ENCODE measurements around the gene ORM1.
A peak's percentile ranks its signal among the peaks of the same experiment; 100 is the strongest.
"Not testable (repeated sequence)": the region's sequence is repeated elsewhere in the genome, so short reads cannot be mapped to it uniquely, and the experiment has no call there.

Gene ORM1

DNA sequence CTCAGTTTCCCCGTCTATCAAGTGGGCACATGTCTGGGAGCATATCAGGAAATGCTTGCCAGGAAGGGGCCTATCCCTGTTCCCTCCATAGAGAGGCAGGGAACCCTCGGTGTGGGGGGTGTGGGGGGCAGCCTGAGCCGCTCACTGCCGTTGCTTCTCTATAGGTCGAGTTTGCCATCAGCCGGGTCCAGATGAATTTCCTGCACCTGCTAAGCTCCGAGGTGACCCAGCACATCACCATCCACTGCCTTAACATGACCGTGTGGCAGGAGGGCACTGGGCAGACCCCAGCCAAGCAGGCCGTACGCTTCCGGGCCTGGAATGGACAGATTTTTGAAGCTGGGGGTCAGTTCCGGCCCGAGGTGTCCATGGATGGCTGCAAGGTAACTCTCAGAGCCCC, 13.8 kb upstream of the ORM1 start:
- no peak for DNase-seq

DNA sequence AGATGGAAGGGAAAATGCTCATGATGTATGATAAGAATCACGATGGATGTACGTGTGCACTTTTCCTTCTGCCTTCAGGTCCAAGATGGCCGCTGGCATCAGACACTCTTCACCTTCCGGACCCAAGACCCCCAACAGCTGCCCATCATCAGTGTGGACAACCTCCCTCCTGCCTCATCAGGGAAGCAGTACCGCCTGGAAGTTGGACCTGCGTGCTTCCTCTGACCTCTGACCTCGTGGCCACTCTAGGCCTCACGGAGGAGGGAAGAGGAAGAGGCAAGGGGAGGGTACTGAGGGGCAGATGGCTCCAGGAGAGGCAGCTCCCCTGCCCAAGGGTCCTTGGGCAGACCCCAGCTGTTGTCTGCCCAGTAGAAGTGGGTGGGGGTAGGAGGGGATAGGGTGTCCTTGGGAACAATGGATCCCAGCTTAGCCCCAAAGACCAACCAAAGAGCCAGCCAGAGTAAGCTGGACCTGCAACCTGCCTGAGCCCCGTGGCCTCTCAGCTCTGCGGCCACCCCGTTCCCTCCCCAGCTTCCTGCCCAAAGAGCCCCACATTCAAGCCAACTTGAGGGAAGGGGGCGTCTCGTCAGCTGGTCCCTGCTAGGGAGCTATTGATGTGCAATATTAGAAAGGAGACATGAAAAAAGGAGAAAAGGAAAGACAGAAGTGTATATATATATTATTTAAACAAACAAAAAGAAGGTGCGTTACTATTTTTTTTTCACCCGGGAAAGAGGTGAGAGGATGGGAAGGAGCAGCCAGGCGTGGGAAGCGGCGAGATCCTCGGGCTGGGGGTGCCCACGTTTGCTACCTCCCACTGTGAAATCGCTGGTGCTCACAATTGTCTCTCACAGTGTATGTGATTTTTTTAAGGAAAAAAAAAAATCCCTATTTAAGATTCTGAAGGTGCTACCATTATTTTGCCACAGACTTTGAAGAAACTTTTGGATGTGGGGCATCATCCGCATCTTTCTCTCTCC, 12.1 kb upstream of the ORM1 start:
- no peak for DNase-seq

DNA sequence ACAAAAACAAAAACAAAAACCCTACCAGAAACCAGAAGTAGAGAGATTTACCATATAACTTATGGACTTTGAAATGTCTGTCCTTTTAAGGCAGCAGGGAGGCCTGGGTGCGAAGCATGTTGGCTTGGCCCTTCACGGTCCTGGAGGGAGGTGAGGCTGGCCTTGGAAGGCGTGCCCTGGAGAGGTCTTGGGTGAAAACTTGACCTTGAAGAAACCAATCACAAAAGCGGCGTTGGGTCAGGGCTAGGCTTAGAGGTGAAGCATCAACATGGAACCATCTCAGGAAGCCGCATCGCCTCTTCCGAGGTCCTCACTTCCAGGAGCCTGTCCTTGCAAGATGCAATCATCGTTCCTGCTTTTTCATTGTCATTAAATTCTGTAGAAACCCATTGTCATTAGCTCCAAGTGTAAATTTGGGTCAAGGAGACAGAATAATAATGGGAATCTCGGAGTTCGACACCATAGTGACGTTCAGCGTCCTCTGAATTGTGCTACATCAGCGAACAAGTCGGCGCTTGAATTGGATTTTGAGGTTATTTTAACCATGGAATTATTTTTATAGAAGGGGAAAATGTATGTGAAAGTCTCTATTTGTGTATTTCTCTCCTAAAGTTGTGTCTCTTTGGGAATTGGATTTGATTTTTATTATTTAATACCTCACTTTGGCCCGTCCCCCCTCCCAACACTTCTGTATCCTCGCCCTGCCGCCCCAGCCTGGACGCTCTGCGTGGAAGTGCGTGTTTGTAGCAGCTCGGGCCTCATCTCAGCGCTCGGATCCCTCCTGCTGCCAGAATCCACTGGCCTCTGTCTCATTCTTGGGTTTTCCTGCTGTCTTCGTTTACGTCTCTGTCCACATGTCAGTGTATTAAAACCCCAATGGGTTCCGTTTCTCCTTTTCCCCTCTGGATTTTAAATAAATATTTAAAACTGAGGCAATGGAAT, 11.1 kb upstream of the ORM1 start:
- no peak for DNase-seq

DNA sequence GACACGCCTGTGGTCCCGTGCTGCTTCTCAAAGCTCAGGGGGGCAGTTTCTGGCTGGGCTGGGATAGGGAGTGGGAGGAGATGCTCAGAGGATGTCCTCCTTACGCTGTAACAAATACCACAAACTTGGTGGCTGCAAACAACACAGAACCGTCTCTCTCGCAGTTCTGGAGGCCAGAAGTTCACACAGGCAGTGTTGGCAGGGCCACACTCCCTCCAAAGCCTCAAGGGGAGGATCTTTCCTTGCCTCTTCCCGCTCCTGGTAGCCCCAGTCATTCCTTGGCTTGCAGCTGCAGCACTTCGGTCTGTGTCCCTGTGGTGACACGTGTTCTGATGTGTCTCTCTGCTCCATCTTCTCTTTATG, 10.4 kb upstream of the ORM1 start:
- no peak for DNase-seq

DNA sequence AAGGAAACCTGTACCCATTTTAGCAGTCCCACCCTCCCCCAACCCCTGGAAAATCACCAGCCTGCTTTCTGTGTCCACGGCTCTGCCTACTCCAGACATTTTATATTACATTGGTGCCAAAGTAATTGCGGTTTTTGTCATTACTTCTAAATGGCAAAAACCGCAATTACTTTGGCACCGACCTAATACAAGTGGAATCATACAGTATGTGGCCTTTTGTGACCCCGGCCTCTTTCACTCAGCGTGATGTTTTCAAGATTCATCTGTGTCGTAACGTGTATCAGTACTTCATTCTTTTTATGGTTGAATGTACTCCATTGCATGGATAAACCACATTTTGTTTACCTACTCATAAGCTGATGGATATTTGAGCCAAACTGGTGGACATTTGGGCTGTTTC, 9.7 kb upstream of the ORM1 start:
- no peak for DNase-seq

DNA sequence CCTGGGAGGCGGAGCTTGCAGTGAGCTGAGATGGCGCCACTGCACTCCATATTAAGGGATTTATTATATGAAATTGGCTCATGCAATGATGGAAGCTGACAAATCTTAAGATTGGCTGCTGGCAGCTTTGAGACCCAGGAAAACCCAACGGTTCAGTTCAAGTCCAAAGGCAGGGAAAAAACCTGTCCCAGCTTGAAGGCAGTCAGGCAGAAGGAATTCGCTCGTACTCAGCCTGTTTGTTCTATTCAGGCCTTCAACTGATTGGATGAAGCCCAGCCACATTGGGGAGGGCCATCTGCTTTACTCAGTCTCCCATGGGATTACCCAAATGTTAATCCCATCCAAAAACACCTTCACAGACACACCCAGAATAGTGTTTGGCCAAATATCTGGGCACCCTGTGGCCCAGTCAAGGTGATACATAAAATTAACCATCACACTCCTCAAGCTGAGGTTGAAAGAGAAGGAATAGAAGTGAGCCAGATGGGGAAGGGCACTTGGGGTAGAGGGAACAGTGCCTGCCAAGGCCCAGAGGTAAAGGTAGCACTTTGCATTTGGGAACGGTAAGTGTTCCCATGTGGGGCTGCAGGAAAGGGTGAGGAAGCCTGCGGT, 8.5 kb upstream of the ORM1 start:
- DNase-seq = no peak

DNA sequence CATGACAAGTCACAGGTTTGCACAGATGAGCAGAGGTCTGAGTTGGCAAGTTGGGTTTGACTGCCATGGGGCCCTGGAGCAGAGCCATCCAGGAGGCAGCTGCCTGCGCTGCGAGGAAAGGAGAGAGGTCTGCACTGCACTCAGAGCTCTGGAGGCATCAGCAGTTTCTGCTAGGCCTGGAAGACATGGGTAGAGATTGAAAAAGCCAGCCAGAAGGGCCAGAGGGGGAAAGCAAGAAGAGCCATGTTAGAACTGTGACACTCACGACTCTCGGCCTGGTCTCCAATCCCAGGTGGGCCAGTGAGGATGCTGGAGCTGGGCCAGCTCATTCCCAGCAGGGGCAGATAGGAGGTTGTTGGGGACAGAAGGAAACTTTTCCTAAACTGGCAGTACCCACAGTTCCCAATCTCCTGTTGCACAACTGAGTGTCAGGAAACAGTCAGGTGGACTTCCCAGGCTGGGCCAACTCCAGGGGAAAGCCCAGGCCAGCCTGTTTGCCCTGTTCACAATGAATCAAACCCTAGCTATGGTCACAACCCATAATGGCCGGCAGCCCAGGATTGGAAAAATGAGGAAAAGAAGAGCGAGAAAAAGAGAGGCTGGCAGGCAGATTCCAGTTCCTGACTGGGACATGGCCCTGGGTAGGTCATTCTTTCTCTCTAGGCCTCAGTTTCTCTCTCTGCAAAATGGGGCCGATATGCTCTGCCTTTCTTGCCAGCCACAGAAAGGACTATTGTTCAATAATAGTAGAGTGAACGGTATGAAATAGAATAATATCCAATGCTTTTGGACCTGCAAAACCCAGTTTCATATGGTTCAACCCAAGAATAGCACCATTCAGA, 7.8 kb upstream of the ORM1 start:
- no peak for DNase-seq

DNA sequence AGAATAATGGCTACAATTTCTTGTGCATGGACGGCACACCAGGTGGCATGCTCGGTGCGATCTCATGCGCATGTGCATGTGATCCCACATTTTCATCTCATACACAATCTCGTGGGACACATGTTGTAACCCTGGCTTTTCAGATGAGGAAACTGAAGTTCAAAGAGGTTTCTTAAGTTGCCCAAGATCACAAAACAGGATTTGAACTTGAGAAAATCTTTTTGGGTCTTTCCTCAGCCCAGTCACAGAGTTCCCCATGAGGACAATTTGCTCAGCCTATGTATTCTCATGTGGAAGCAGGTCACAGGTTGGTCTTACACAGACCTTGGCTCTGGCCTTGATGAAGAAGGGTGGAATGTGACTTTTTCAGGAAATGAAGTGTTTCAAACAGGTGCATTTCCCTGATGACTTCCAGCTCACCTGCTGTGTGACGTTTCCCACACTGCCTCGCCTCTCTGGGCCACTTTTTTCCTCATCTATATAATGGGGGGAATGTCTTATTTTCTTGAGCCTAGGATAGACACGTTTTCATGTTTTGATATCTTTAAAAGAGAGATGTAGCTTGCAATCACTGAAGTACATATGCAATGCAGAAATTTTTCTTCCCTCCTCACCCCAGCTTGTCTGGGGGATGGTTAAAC, 7.1 kb upstream of the ORM1 start:
- no peak for DNase-seq

DNA sequence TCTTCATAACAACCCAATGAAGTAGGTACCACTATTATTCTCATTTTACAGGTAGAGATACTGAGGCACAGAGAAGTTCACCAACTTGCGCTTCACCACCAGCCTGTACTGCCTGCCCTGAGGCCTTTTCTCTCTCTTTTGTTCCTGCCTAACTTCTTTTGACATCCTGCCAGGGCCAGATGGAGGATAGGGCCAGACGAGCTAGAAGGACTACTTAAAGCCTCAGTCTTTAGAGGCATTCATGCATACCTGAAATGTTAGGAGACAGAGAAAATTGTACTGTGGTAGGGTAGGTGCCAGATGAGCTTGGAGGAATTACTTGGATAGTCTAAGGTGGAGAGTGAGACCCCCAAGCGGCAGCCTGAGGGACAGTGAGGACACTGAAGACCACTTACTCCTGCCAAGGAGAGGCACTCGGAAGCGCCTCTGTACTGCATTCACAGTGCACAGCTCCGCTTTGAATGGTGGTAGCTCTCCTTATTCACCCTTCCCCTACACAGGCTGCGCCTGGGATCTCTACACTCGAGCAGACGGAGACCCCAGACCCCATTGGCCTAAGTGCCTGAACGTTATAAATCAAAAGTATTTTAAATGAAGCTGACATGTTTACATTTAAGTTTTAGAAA, 6.2 kb upstream of the ORM1 start:
- DNase-seq = no peak

DNA sequence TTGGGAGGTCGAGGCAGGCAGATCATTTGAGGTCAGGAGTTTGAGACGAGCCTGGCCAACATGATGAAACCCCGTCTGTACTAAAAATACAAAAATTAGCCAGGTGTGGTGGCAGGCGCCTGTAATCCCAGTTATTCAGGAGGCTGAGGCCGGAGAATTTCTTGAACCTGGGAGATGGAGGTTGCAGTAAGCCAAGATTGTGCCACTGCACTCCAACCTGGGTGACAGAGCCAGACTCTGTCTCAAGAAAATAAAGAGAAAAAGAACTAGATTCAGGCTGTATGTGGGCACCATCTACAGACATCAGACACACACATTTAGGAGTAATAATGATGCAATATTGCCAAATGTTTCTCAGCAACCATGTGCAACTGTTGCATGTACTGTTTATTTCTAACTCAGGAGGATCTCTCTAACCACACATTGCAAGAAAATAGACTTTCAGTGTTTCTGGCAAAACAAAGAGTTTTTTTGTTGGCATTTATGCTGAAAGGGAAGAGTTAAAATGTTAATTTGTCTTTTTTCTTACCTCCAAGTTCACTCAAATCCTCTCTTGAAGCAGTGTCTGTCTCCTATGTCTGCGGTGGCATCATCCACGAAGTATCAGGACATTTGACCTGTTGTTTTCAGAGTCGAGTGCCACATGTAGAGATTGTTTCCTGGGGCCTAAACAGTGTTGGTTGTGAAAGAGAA, 5.1 kb upstream of the ORM1 start:
- DNase-seq = no peak

DNA sequence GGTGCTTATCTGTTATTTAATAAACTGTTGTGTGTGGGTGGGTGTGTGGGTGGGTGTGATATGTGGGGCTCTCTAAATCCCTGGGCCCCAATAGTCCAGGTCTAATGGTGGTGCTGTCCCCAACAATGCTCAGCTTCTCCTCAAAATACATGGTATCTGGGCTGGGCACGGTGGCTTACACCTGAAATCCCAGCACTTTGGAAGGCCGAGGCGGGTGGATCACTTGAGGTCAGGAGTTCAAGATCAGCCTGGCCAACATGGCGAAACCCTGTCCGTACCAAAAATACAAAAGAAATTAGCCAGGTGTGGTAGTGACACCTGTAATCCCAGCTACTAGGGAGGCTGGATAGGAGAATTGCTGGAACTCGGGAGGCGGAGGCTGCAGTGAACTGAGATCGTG, 4.5 kb upstream of the ORM1 start:
- no peak for DNase-seq

DNA sequence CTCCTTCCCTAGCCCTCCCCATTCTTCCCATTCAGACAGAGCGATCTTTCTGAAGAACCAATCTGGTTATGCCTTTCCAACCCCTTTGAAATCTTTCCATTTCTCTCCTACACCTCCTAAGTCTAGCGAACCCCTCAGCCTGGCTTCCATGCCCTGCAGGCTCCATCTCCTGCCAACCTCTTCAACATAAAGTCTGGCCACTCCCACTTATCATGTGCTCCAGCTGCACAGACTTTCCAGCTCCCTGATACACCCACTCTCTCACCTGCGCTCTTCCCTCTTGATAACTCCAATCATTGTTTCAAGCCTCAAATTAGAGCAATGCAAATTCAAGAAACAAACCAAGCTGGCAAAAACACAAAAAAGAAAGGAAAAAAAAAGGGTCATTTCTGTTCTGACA, 3.8 kb upstream of the ORM1 start:
- DNase-seq = no peak

DNA sequence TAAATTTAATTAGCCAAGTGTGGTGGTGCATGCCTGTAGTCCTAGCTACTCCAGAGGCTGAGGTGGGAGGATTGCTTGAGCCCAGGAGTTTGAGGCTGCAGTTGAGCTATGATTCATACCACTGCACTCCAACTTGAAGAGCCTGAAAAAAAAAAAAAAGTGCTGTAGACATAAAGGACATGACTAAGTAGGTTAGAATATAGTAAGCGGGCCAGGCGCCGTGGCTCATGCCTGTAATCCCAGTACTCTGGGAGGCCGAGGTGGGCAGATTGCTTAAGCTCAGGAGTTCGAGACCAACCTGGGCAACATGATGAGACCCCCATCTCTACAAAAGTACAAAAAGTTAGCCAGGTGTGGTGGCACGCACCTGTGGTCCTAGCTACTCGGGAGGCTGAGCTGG, 2.2 kb upstream of the ORM1 start:
- not testable (repeated sequence) for DNase-seq

DNA sequence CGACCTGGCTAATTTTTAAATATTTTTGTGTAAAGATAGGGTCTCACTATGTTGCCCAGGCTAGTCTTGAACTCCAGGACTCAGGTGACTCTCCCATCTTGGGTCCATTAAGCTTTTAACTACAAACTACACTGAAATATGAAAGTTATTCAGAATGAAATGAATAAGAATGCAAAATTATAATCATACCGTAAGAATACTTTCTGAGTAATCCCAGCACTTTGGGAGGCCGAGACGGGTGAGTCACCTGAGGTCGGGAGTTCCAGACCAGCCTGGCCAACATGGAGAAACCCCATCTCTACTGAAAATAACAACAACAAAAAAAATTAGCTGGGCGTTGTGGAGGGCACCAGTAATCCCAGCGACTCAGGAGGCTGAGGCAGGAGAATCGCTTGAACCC, 1.1 kb upstream of the ORM1 start:
- DNase-seq = peak; percentile 39

DNA sequence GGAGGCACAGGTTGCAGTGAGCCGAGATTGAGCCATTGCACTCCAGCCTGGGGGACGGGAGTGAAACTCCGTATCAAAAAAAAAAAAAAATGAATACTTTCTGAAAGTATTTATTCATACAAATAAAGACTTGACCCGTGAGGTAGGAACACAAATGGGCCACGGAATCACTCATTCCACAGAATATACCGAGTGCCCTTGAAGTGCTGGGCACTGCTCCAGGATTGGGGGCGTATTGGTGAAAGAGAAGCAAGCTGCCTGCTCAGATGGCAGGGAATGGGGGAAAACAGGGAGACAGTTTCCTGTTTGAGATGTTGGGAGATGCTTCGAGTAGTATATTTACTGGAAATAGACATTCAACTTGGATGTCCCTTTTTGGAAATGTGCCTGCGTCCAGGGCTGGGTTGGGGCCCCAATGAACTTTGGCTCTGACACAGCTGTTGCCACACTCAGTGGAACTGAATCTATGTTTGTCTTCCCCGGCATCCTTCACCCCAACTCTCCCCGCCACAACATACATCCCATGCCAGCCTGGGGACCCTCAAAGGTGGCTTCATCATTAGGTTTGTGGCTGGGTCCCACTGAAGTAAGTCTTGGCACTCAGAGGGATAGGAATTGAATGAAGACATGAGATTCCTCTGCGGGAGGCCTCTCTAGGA, 609 bp upstream of the ORM1 start:
- DNase-seq = not testable (repeated sequence)

DNA sequence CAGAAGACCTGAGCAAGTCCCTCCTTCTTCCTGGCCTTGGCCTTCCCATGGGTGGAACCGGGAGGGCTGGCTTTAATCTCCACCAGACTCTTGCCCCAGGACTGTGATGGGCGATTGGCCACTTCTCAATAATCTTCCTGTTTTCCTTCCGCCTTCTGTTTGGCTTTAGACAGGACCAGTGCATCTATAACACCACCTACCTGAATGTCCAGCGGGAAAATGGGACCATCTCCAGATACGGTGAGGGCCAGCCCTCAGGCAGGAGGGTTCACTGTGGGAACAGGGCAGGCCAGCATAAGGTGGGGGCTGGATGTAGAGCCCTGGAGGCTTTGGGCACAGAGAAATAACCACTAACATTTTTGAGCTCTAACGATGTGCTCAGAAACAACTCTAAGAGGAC, 951 bp downstream of the ORM1 start:
- DNase-seq = not testable (repeated sequence)

DNA sequence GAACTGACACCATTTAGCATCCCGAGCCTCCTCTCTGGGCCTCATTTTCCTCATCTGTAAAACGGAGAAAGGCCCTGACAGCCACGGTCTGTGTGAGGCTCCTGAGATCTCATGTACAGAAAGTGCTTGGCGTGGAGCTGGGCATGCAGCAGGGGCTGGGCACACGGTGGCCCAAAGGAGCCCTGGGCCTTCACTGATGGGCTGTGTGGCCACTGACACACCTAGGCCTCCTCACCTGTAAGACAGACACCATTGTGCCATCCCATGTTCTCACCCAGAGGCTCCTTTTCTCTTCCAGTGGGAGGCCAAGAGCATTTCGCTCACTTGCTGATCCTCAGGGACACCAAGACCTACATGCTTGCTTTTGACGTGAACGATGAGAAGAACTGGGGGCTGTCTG, 1.6 kb downstream of the ORM1 start:
- DNase-seq = no peak

DNA sequence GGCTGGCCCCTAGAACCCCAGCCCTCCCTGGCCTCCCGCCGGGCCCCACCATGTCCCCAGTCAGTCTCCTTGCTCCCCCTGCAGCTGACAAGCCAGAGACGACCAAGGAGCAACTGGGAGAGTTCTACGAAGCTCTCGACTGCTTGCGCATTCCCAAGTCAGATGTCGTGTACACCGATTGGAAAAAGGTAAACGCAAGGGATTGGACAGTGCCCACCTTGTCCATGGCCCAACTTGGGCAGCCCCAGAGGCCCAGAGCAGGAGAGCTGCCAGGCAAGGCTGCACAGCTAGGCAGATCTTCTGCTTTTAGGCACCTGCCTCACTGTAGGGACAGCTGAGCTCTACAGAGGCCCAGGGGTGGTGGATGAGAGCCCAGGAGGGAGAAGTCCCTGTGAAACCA, 2.1 kb downstream of the ORM1 start:
- DNase-seq = not testable (repeated sequence)

DNA sequence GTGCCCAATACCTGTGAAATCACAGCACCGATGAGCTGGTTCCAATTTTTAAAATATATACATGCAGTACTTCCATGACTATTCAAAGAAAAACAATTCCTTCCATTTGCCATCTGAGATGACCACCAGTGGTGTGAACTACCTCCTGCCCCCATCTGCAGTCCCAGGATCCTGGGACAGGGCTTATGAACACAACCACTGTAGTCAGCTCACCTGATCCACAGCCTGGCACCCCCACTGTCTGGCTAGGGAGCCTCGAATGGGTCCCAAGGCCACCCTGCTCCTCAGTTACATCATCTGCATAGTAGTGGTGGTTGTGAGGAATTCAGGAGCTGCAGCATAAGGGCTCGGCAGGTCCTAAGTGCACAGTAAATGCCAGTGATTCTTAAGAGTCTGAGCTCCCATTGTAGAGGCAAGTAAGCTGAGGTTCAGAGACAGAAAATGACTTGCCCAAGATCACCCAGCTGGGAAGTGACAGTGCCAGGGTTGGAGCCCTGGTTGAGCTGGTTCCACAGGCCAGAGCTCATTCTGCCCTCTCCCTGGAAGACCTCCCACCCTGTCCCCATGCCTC, 2.9 kb downstream of the ORM1 start:
- DNase-seq = not testable (repeated sequence)

DNA sequence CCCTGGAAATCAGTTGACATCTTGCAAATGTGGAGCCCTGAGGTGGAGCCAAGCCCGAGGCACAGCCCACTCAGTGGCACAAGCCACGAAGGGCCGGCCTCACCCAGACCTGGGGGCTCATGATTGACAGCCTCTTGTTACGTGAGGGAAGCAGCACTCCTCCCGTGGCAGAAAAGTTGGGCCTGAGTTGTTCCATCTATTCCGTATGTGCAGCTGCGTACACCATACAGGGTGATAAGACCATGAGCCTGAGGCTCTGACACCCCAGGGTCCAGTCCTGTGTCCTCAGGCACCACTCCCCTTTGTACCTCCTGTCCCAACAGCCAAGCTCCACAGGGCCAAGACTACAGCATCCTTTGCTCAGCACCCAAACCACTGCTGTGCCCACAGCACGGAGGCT, 4.9 kb downstream of the ORM1 start:
- DNase-seq = no peak
